Measurements from ENCODE around the gene LCN1.

- TF ChIP-seq CTCF (IDR thresholded peaks at IDR 0.05) (no peak), POLR2A (IDR thresholded peaks at IDR 0.05) (no peak)
These were observed 32.7 kb upstream of the LCN1 start for GRCh38 chr9:135488527-135488926.
